ENCODE results near the gene GALNT2. TPM values are rescaled to one million over a fixed set of nuclear protein-coding genes. Genes with fewer than 3 reads are reported as not detected.

Gene GALNT2
- total RNA-seq, 1 donor from 2014 or later: 66.3 TPM

- no peak for TF ChIP-seq CTCF (conservative IDR thresholded peaks at IDR 0.05)
- Mint-ChIP-seq H3K27ac (no peak overlapping the region), H3K9me3 (no peaks in the 10 kb centered on the region), H3K27me3 (peaks cover 4% of the 10 kb centered on the region), H3K36me3 (peaks cover 6% of the 10 kb centered on the region), H3K4me1 (ENCODE audit: unreplicated experiment) (peaks cover 48% of the 10 kb centered on the region), H3K4me3 (no peak overlapping the region)
- no peak for DNase-seq (ENCODE audit: extremely low spot score, unreplicated experiment)
Measured at GRCh38 chr1:230138561-230139239, 71.7 kb downstream of the GALNT2 start.

GRCh38 chr1:230139315-230139714 lies 72.3 kb downstream of the GALNT2 start:
- H3K4me1 Mint-ChIP-seq (ENCODE audit: unreplicated experiment): peaks cover 54% of the 10 kb centered on the region
- H3K9me3 Mint-ChIP-seq: no peaks in the 10 kb centered on the region
- H3K36me3 Mint-ChIP-seq: peaks cover 6% of the 10 kb centered on the region
- TF ChIP-seq CTCF (conservative IDR thresholded peaks at IDR 0.05): no peak
- no peak overlapping the region for H3K4me3 Mint-ChIP-seq
- DNase-seq (ENCODE audit: extremely low spot score, unreplicated experiment): no peak
- H3K27ac Mint-ChIP-seq: no peak overlapping the region
- H3K27me3 Mint-ChIP-seq: peaks cover 4% of the 10 kb centered on the region

GRCh38 chr1:230139741-230140140 lies 72.7 kb downstream of the GALNT2 start:
- TF ChIP-seq CTCF (conservative IDR thresholded peaks at IDR 0.05): no peak
- no peak for DNase-seq (ENCODE audit: extremely low spot score, unreplicated experiment)
- Mint-ChIP-seq H3K9me3 (no peaks in the 10 kb centered on the region), H3K36me3 (peaks cover 3% of the 10 kb centered on the region), H3K27me3 (no peaks in the 10 kb centered on the region), H3K27ac (no peak overlapping the region), H3K4me3 (no peak overlapping the region), H3K4me1 (ENCODE audit: unreplicated experiment) (peaks cover 54% of the 10 kb centered on the region)

GRCh38 chr1:230140221-230141020 lies 73.4 kb downstream of the GALNT2 start:
- Mint-ChIP-seq H3K4me1 (ENCODE audit: unreplicated experiment) (peaks cover 58% of the 10 kb centered on the region), H3K9me3 (no peaks in the 10 kb centered on the region), H3K36me3 (no peaks in the 10 kb centered on the region), H3K27ac (no peak overlapping the region), H3K27me3 (no peaks in the 10 kb centered on the region), H3K4me3 (no peak overlapping the region)
- DNase-seq (ENCODE audit: extremely low spot score, unreplicated experiment): no peak
- TF ChIP-seq CTCF (conservative IDR thresholded peaks at IDR 0.05): no peak

GRCh38 chr1:230141021-230141648 lies 74.1 kb downstream of the GALNT2 start:
- Mint-ChIP-seq H3K9me3 (no peaks in the 10 kb centered on the region), H3K36me3 (no peaks in the 10 kb centered on the region), H3K27me3 (no peaks in the 10 kb centered on the region), H3K4me1 (ENCODE audit: unreplicated experiment) (peaks cover 63% of the 10 kb centered on the region), H3K4me3 (no peak overlapping the region), H3K27ac (no peak overlapping the region)
- TF ChIP-seq CTCF (conservative IDR thresholded peaks at IDR 0.05): no peak
- DNase-seq (ENCODE audit: extremely low spot score, unreplicated experiment): no peak

All from type B pancreatic cell (in vitro differentiated cells).